Measurements from ENCODE around the gene PARD6B.
A peak's percentile ranks its signal among the peaks of the same experiment; 100 is the strongest.

The PARD6B gene

GRCh38 chr20:50727792-50728485, 3.4 kb upstream of the PARD6B start:
- TF ChIP-seq ZFX (IDR thresholded peaks at IDR 0.05; ENCODE audit: borderline replicate concordance) (no peak), CTCF (IDR thresholded peaks at IDR 0.05) (no peak)
- H3K27ac ChIP-seq: no peak overlapping the region

- no peak for TF ChIP-seq ZFX (IDR thresholded peaks at IDR 0.05; ENCODE audit: borderline replicate concordance)
- no peak overlapping the region for H3K27ac ChIP-seq
Measured at GRCh38 chr20:50728486-50728980, 2.8 kb upstream of the PARD6B start.

GRCh38 chr20:50728981-50729874, 2.2 kb upstream of the PARD6B start:
- peak overlapping the region; percentile 78 for H3K27ac ChIP-seq
- TF ChIP-seq CTCF (IDR thresholded peaks at IDR 0.05) (no peak), ZFX (IDR thresholded peaks at IDR 0.05; ENCODE audit: borderline replicate concordance) (no peak)

- TF ChIP-seq CTCF (IDR thresholded peaks at IDR 0.05) (no peak), ZFX (IDR thresholded peaks at IDR 0.05; ENCODE audit: borderline replicate concordance) (no peak)
- peak overlapping the region; percentile 78 for H3K27ac ChIP-seq
Measured at GRCh38 chr20:50729901-50730764, 1.2 kb upstream of the PARD6B start.

GRCh38 chr20:50730765-50731054, 670 bp upstream of the PARD6B start:
- no peak for TF ChIP-seq ZFX (IDR thresholded peaks at IDR 0.05; ENCODE audit: borderline replicate concordance)
- TF ChIP-seq CTCF (IDR thresholded peaks at IDR 0.05): no peak
- peak overlapping the region; percentile 78 for H3K27ac ChIP-seq

- H3K27ac ChIP-seq: peak overlapping the region; percentile 78
Measured at GRCh38 chr20:50731930-50732690, 730 bp downstream of the PARD6B start.

More at GRCh38 chr20:50731930-50732690, 730 bp downstream of the PARD6B start:
- TF ChIP-seq ZFX (IDR thresholded peaks at IDR 0.05; ENCODE audit: borderline replicate concordance) (no peak), CTCF (IDR thresholded peaks at IDR 0.05) (no peak)
